ENCODE results near the gene LEMD1.
A peak's percentile ranks its signal among the peaks of the same experiment; 100 is the strongest.
"Not testable (repeated sequence)": the region's sequence is repeated elsewhere in the genome, so short reads cannot be mapped to it uniquely, and the experiment has no call there.

LEMD1 gene

GRCh38 chr1:205445646-205445935 lies 23.7 kb upstream of the LEMD1 start:
- DNase-seq: no peak

GRCh38 chr1:205444931-205445645 lies 23.2 kb upstream of the LEMD1 start:
- DNase-seq: no peak

- DNase-seq: no peak
These were observed 22.6 kb upstream of the LEMD1 start for GRCh38 chr1:205444300-205444930.

GRCh38 chr1:205443585-205444299 lies 21.9 kb upstream of the LEMD1 start:
- no peak for DNase-seq

GRCh38 chr1:205442051-205442725 lies 20.3 kb upstream of the LEMD1 start:
- no peak for DNase-seq

- DNase-seq: no peak
These were observed 19.8 kb upstream of the LEMD1 start for GRCh38 chr1:205441716-205442050.

- DNase-seq: no peak
These were observed 19.4 kb upstream of the LEMD1 start for GRCh38 chr1:205441318-205441633.

GRCh38 chr1:205440476-205441317 lies 18.8 kb upstream of the LEMD1 start:
- peak; percentile 55 for DNase-seq

GRCh38 chr1:205440121-205440475 lies 18.2 kb upstream of the LEMD1 start:
- DNase-seq: no peak

- no peak for DNase-seq
These were observed 16.6 kb upstream of the LEMD1 start for GRCh38 chr1:205438213-205439158.

- no peak for DNase-seq
These were observed 15.7 kb upstream of the LEMD1 start for GRCh38 chr1:205437570-205437969.

GRCh38 chr1:205436776-205437410 lies 15.0 kb upstream of the LEMD1 start:
- DNase-seq: no peak

GRCh38 chr1:205435578-205436573 lies 14.0 kb upstream of the LEMD1 start:
- DNase-seq: no peak

- DNase-seq: no peak
These were observed 12.9 kb upstream of the LEMD1 start for GRCh38 chr1:205434738-205435137.

GRCh38 chr1:205432692-205433091 lies 10.8 kb upstream of the LEMD1 start:
- not testable (repeated sequence) for DNase-seq

- DNase-seq: no peak
These were observed 10.3 kb upstream of the LEMD1 start for GRCh38 chr1:205432116-205432515.

- peak; percentile 44 for DNase-seq
These were observed 8.9 kb upstream of the LEMD1 start for GRCh38 chr1:205430696-205431305.

GRCh38 chr1:205429762-205430695 lies 8.2 kb upstream of the LEMD1 start:
- DNase-seq: no peak

Data from central memory CD4-positive, alpha-beta T cell (primary cell).